Activated T-cell treated with anti-CD3 and anti-CD28 coated beads, Interleukin-2, amount 50 U/mL, for 48 hours (primary cell): ENCODE data around the gene CDC42.
A peak's percentile ranks its signal among the peaks of the same experiment; 100 is the strongest.

ENCODE experiments used
- DNase-seq, 2 experiments: peaks; one replicate each; pipeline ENCODE4 v3.0.0-alpha.2; 2020

CDC42 gene

GRCh38 chr1:22111620-22112019 is 59.1 kb downstream of the CDC42 start:
- DNase-seq, result peak; percentile 11

- peak in 1 of 2 experiments; percentile 15 for DNase-seq
These were observed 60.0 kb downstream of the CDC42 start for GRCh38 chr1:22112554-22112953.

DNA sequence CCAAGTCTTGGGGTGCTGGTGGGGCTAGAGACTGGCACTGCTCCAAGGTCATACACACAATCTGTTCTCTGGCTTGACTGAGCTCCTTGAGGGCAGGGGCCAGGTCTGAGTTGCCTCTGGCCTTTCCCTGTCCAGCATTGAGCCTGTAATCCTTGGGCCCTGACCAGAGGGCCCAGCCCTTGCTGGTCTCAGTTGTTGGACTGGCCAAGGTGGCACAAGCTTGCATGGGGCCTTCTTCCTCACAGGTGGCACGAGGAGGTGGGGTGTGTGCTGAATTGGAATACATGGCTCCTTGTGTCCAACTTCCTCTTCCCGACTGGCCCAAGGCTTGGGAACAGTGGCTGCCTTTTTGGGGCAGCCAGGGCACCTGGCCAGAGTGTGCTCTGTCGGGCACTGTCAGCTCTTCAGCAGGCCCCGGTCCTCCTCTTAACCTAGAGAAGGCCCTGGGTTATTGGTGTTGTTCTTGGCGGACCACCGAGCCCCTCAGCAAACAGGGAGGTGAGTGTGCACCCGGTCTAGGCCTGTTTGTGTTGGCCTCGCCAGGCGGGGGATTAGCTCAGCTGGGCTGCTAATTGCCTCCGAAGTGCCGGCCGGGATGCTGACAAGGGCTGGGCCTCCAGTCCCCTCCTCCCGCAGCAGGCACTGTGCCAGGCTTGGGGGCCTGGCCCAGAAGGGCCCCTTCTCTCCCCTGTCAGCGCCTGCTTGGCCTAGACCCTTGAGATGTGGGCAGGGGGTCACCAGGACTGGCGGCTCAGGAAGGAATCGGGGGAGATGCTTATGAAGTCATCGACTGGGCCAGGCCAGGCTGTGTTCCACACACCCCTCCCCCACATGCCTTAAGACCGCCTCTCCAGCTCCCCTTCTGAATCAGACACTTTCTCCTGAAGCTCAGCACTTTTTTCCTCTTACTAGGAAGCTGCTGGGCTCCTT is 61.8 kb downstream of the CDC42 start:
- no peak for DNase-seq

GRCh38 chr1:22115286-22115685 is 62.8 kb downstream of the CDC42 start:
- DNase-seq, result no peak

- no peak for DNase-seq
These were observed 64.7 kb downstream of the CDC42 start for GRCh38 chr1:22117238-22117637.

- DNase-seq, result no peak
These were observed 65.3 kb downstream of the CDC42 start for GRCh38 chr1:22117851-22118250.

DNA sequence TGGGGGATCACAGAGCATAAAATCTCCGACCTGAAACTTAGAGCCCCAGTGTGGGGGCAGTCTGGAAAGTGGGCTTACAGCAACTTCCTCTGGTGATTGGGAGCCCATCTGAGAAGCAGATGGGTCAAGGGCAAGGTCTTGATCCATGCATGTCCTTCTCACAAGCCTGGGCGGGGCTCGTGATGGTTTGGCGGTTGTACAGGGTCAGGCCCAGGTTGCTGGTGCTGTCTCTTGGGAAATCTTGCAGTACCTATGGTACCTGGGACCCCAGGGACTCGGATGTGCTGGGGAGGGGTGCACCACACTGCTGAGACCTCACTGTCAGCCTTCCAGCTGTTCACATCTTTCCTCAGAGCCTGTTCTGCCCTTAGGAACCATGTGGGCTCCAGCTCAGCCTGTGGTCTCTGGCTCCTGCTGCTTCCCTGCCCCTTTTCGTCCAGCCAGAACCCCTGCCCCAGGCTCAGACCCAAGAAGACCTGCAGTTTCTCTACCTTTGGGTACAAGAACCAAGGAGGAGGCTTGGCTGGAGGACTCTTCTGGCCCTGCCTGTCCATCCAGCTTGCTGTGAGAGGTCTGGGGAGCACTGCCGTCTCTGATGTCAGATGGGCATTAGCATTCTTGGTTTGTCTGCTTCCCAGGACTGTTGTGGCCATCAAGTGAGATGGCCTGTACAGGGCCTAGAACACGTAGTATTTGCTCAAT is 65.9 kb downstream of the CDC42 start:
- no peak for DNase-seq

GRCh38 chr1:22119626-22120468 is 67.3 kb downstream of the CDC42 start:
- no peak for DNase-seq

- DNase-seq, result no peak
These were observed 67.9 kb downstream of the CDC42 start for GRCh38 chr1:22120469-22120790.

- DNase-seq, result no peak
These were observed 69.0 kb downstream of the CDC42 start for GRCh38 chr1:22121421-22121911.

GRCh38 chr1:22122273-22123070 is 70.0 kb downstream of the CDC42 start:
- no peak for DNase-seq

- DNase-seq, result no peak
These were observed 70.5 kb downstream of the CDC42 start for GRCh38 chr1:22123071-22123390.

DNA sequence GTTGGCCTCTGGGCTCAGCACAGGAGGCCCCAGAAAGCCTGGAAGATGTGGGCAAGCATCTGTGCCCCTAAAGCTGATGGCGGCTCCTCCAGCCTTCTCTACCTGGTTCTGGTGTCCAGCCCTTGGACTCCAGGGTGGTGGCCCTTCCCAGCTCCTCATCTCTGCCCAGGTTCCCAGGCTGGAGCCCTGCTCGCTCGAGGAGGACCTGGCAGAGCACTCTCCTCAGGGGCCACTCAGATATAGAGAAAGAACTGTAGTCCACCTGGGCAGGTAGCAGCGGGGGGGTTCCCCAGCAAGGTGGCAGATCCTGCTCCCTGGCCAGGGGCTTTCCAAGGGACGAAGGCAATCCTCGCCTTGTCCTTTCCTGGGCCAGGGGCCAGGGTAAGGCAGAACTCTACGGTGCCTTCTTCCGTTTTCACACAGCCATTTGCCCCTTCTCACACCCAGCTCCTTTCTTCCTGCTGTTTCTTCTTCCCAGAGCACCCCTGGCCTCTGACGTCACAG is 71.4 kb downstream of the CDC42 start:
- DNase-seq, result no peak

- DNase-seq, result no peak
These were observed 72.2 kb downstream of the CDC42 start for GRCh38 chr1:22124592-22125229.

GRCh38 chr1:22126531-22126930 is 74.0 kb downstream of the CDC42 start:
- DNase-seq, result no peak

GRCh38 chr1:22127248-22127647 is 74.7 kb downstream of the CDC42 start:
- DNase-seq, result no peak

GRCh38 chr1:22127731-22128130 is 75.2 kb downstream of the CDC42 start:
- DNase-seq, result no peak

DNA sequence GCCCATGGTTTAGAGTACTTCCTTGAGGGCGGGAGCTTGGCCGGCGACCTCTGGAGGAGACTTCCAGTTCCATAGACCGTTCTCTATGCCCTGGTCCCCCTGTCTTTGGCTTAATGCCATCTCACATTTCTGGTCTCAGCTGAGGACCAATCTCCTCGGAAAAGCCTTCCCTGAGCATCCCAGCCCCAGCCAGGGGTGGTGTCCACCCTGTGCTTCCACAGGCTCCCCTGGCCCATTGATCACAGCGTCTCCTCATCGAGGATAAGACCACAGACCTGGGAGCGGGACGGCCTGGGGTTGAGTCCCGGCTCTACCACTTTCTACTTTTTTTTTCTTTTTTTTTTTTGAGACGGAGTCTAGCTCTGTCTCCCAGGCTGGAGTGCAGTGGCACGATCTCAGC is 75.9 kb downstream of the CDC42 start:
- no peak for DNase-seq

DNA sequence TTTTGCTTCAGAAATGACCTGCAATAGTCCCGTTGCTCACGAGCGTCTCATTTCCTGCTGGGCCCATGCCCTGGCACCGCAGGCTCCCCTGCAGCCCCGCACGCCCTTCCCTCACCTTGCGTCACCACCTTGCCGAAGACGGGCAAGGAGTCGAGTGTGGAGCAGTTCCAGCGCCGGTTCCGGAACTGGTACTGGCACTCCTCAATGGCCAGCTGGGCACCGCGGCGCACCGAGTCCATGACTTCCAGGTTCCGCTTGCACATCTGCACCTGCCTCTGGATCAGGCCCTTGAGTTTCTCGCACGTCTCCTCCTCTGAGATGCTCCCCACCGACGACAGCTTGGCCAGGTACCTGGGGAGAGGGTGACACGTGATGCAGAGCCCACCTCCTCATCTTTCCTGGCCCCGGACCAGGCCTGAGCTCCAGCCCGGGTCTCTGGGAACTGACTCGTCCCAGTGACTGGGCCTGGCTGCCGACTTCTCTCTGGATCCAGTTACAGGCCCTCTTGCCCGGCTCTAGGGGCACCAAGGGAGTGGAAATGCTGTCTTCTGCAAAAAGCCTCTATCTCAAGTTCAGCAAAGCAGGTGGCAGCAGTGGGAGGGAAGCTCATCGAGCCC is 77.1 kb downstream of the CDC42 start:
- no peak for DNase-seq

DNA sequence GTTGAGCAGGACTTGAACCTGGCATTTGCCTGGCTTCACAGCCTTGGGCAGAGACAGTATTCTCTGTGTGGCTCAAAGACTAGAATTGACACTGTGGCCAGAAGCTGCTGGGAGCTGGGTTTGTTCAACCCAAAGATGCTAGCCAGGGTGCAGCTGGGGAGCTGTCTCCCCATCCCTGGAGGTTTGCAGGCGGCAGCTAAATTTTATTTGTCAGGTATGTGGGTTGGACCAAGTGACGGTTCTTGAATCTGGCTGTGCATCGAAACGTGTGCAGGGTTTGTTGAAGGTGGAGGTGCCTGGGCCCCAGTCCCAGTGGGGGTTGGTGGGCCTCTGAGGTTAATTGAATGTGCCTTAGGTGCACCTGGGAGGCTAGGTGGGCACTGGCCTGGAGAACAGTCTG is 78.6 kb downstream of the CDC42 start:
- no peak for DNase-seq

DNA sequence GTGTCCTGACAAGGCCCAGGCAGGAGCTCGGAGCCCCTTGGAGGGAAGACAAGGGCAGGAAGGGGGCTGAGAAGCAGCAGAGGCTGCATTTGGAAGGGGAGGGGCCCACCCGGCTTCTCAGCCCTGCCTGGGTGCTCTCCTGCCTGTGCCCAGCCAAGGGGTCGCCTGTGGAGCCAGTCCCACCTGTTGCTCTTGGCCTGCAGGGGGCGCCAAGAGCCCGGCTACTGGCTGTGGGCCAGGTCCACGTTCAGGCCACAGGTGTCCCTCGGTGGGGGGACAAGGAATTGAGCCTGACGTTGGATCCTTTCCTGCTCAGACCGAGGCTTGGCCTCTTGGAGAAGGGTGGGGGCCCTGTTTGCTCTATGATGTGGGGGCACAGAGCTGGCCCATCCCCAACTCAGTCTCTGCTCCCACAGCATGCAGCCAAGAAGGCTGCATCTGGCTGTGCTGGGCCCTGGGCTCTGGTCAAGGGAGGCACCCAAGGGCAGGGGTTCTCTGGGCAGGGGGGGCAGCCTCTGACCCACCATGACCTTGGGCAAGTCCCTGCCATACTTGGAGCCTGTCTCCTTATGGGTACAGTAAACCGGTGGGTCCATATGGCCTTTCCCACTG is 79.5 kb downstream of the CDC42 start:
- peak; percentile 67 to 77 for DNase-seq
